LNCaP clone FGC (cell line): ENCODE results near the gene UCHL5.

ENCODE experiments used
- DNase-seq: peaks from one replicate; pipeline ENCODE4 v3.0.0-alpha.2; 2011; ENCODE audit warnings: low read depth
- H3K4me3 ChIP-seq: 2 replicates; pipeline ENCODE4 v1.5.1; 2011; ENCODE audit warnings: mild to moderate bottlenecking, low read depth, low read length, control low read depth
- TF ChIP-seq, protein P1 (sequence below): IDR thresholded peaks from 2 replicates; pipeline ENCODE4 v1.5.1; 2012; ENCODE audit warnings: mild to moderate bottlenecking; ENCODE audit not compliant: control insufficient read depth, insufficient read depth; ENCODE audit errors: extremely low read depth

UCHL5 gene

GRCh38 chr1:192977089-192977706 is 82.0 kb downstream of the UCHL5 start:
- no peak overlapping the region for H3K4me3 ChIP-seq
- no peak for DNase-seq
- TF ChIP-seq, protein P1, sequence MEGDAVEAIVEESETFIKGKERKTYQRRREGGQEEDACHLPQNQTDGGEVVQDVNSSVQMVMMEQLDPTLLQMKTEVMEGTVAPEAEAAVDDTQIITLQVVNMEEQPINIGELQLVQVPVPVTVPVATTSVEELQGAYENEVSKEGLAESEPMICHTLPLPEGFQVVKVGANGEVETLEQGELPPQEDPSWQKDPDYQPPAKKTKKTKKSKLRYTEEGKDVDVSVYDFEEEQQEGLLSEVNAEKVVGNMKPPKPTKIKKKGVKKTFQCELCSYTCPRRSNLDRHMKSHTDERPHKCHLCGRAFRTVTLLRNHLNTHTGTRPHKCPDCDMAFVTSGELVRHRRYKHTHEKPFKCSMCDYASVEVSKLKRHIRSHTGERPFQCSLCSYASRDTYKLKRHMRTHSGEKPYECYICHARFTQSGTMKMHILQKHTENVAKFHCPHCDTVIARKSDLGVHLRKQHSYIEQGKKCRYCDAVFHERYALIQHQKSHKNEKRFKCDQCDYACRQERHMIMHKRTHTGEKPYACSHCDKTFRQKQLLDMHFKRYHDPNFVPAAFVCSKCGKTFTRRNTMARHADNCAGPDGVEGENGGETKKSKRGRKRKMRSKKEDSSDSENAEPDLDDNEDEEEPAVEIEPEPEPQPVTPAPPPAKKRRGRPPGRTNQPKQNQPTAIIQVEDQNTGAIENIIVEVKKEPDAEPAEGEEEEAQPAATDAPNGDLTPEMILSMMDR, result no peak

DNA sequence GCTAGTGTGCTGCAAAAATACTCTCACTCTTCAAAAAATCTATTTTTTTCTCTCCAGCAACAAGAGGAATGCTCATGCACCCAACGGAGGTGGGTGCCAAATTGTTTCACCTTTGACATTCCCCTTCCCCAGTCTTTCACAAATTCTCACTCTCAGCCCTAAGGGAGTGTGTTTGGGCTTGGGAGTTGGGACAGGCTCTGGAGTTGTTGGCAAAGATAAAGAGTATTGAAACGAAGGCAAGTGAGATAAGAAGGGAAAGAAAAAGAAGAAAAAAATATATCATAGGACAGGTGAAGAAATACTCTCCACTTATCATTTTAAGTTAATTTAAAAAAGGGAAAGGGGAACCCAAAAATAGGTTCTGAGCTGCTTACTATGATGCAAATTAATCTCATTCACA is 82.6 kb downstream of the UCHL5 start:
- no peak for DNase-seq
- TF ChIP-seq, protein P1, result no peak
- no peak overlapping the region for H3K4me3 ChIP-seq

DNA sequence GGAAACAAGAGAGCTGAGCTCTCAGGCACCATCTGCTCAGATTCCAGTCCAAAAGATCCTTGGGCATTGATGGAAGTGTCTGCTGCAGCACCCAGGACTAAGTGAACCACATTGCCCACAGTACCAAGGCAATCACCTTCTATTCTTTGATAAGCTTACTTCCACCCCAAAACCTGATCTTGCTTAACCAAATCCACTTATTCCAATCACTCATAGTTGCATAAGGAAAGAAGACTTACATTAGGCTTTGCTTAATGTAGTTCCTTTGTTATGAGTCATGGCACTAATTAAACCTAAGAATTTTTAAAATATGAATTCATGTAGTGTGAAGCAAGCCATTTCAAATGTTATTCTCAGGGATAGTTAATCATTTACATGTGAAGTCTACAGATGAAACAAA is 84.5 kb downstream of the UCHL5 start:
- DNase-seq, result no peak
- no peak overlapping the region for H3K4me3 ChIP-seq
- TF ChIP-seq, protein P1, result no peak

- no peak overlapping the region for H3K4me3 ChIP-seq
- TF ChIP-seq, protein P1, result no peak
- DNase-seq, result no peak
Measured at GRCh38 chr1:192973988-192974387, 85.2 kb downstream of the UCHL5 start.

DNA sequence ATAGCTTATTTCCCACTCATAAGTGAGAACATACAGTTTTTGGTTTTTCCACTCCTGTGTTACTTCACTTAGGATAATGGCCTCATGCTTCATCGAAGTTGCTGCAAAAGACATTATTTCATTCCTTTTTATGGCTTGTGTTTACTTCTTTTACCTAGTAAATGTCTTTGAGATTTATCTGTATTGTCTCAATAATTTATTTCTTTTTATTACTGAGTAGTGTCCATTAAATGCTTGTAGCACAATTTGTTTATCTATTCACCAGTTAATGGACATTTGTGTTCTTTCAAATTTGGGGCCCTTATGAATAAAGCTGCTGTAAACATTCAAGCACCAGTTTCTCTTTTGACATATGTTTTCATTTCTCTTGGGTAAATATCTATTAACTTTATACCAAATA is 86.0 kb downstream of the UCHL5 start:
- TF ChIP-seq, protein P1, result no peak
- H3K4me3 ChIP-seq, result no peak overlapping the region
- DNase-seq, result no peak

GRCh38 chr1:192969091-192969490 is 90.1 kb downstream of the UCHL5 start:
- TF ChIP-seq, protein P1, result no peak
- DNase-seq, result no peak
- no peak overlapping the region for H3K4me3 ChIP-seq

GRCh38 chr1:192968323-192968722 is 90.8 kb downstream of the UCHL5 start:
- no peak for DNase-seq
- TF ChIP-seq, protein P1, result no peak
- no peak overlapping the region for H3K4me3 ChIP-seq
